ENCODE measurements around the gene POFUT2. TPM values are rescaled to one million over a fixed set of nuclear protein-coding genes. Genes with fewer than 3 reads are reported as not detected.

The POFUT2 gene
- total and polyA plus RNA-seq, 10 donors = 10.5 to 37.0 (median 26.7) TPM

DNA sequence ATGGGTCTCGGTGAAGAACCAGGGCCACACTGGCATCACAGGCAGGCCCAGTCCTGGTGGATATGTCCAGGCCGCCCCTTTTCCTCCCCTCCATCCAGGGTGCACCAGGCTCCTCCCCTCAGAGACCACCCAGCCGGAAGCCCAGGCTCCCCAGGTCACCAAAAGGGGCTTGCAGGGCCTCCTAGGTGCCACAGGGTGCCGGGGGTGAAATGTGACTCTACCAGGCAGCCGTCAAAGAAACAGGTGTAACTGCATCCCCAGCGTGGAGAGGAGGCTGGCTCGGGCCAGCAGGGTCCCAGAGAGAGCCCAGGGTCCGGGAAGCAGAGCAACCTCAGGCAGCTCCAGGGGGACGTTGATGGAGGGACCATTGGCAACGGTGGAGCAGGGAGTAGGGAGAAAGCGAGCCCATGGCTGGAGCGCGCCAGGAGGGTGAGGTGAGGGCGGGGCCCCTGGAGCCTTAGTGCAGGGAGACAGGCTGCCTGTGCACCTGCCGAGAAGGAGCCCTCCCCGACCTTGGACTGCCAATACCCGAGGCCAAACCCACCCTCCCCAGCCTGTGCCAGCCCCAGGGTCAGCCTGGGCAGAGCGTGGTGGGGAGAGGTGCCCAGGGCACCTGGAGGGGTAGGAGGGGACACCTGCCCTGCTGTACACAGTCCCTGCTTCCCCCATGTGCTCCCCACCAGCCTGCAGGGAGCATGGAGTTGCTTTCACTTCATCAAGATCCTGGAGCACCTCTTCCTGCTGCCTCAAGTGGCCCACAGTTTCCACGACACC, 48.3 kb upstream of the POFUT2 start:
- Histone ChIP-seq H3K4me1 (no peaks in the 10 kb centered on the region), H3K27me3 (replicated peaks in 1 of 7) (peaks cover 0 to 26% (median 0%) of the 10 kb centered on the region in 7 donors), H3K36me3 (no peaks in the 10 kb centered on the region), H3K9me3 (no peaks in the 10 kb centered on the region), H3K27ac (no peak overlapping the region), H3K4me3 (no peak overlapping the region)
- TF ChIP-seq POLR2AphosphoS5 (IDR thresholded peaks at IDR 0.05) (no peak), POLR2A (IDR thresholded peaks at IDR 0.05) (no peak), CTCF (IDR thresholded peaks at IDR 0.05 in 8 of 11, conservative IDR thresholded peaks at IDR 0.05 in 3 of 11) (no peak)
- intact Hi-C loops (cut with DNase I; ENCODE audit: low total_unique reads) = no loop called here
- peak; percentile 64 for DNase-seq
- 78 to 89% (median 83%) methylated on average over 14 to 19 of the region's 19 CpGs for WGBS, 5 donors

- Histone ChIP-seq H3K4me1 (no peaks in the 10 kb centered on the region), H3K27me3 (replicated peaks in 1 of 7) (peaks cover 0 to 21% (median 0%) of the 10 kb centered on the region in 7 donors), H3K9me3 (no peaks in the 10 kb centered on the region), H3K4me3 (no peak overlapping the region), H3K36me3 (no peaks in the 10 kb centered on the region), H3K27ac (no peak overlapping the region)
- intact Hi-C loops (cut with DNase I; ENCODE audit: low total_unique reads) = no loop called here
- no peak for TF ChIP-seq POLR2AphosphoS5 (IDR thresholded peaks at IDR 0.05)
- no peak for TF ChIP-seq POLR2A (IDR thresholded peaks at IDR 0.05)
- no peak for TF ChIP-seq CTCF (IDR thresholded peaks at IDR 0.05 in 8 of 11, conservative IDR thresholded peaks at IDR 0.05 in 3 of 11)
- no peak for DNase-seq
- 81 to 92% (median 82%) methylated on average over 7 to 14 of the region's 14 CpGs for WGBS, 5 donors
These were observed 47.6 kb upstream of the POFUT2 start for GRCh38 chr21:45335151-45335760.

GRCh38 chr21:45334591-45335081, 46.9 kb upstream of the POFUT2 start:
- Histone ChIP-seq H3K4me1 (peaks cover 0 to 3% (median 0%) of the 10 kb centered on the region in 6 donors), H3K27ac (peak overlapping the region in 2 of 8 donors; percentile 9 to 45), H3K27me3 (replicated peaks in 1 of 7) (peaks cover 0 to 21% (median 0%) of the 10 kb centered on the region in 7 donors), H3K4me3 (no peak overlapping the region), H3K9me3 (no peaks in the 10 kb centered on the region), H3K36me3 (no peaks in the 10 kb centered on the region)
- peak; percentile 30 for DNase-seq
- 83 to 93% (median 85%) methylated on average over 9 of the region's 9 CpGs for WGBS, 5 donors
- no peak for TF ChIP-seq POLR2A (IDR thresholded peaks at IDR 0.05)
- TF ChIP-seq POLR2AphosphoS5 (IDR thresholded peaks at IDR 0.05) = no peak
- no peak for TF ChIP-seq CTCF (IDR thresholded peaks at IDR 0.05 in 8 of 11, conservative IDR thresholded peaks at IDR 0.05 in 3 of 11)
- intact Hi-C loops (cut with DNase I; ENCODE audit: low total_unique reads) = no loop called here

- WGBS, 5 donors = 76 to 85% (median 81%) methylated on average over 8 of the region's 8 CpGs
These were observed 46.4 kb upstream of the POFUT2 start for GRCh38 chr21:45334134-45334533.

More at GRCh38 chr21:45334134-45334533, 46.4 kb upstream of the POFUT2 start:
- peaks cover 0 to 6% (median 1%) of the 10 kb centered on the region in 6 donors for H3K4me1 ChIP-seq
- intact Hi-C loops (cut with DNase I; ENCODE audit: low total_unique reads) = no loop called here
- no peaks in the 10 kb centered on the region for H3K9me3 ChIP-seq
- H3K27ac ChIP-seq = peak overlapping the region in 2 of 8 donors; percentile 9 to 13
- peak; percentile 10 for DNase-seq
- H3K36me3 ChIP-seq = no peaks in the 10 kb centered on the region
- TF ChIP-seq POLR2AphosphoS5 (IDR thresholded peaks at IDR 0.05) (no peak), POLR2A (IDR thresholded peaks at IDR 0.05) (no peak), CTCF (IDR thresholded peaks at IDR 0.05 in 8 of 11, conservative IDR thresholded peaks at IDR 0.05 in 3 of 11) (no peak)
- H3K4me3 ChIP-seq = no peak overlapping the region
- peaks cover 0 to 21% (median 0%) of the 10 kb centered on the region in 7 donors for H3K27me3 ChIP-seq (replicated peaks in 1 of 7)
